CD4-positive, alpha-beta T cell treated with Interleukin-1 beta for 1 hour (primary cell): ENCODE data around the gene FAR2.

Source experiments
- DNase-seq, 2 donors: peaks; one replicate each; pipeline ENCODE4 v3.0.0-alpha.2; 2020 to 2022

Gene FAR2

DNA sequence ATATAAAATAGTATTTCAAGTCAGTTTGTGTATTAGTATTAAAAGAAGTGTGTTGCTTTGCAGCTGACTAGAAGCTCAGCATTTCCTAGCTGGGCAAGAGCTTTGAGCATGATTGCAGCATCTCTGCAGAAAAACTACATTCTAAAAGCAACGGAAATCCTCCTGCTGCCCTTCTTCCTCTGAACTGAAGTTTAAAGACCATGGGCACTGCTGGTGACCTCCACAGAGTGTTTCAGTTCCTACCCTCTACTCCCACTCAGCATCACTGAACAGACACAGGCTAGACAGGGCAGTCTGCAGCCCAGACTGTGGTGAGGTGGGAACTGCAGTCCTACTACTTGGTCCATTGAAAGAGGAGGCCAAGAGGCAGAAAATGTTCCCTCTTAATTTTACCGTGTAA is 59.0 kb downstream of the FAR2 start:
- DNase-seq: no peak

DNA sequence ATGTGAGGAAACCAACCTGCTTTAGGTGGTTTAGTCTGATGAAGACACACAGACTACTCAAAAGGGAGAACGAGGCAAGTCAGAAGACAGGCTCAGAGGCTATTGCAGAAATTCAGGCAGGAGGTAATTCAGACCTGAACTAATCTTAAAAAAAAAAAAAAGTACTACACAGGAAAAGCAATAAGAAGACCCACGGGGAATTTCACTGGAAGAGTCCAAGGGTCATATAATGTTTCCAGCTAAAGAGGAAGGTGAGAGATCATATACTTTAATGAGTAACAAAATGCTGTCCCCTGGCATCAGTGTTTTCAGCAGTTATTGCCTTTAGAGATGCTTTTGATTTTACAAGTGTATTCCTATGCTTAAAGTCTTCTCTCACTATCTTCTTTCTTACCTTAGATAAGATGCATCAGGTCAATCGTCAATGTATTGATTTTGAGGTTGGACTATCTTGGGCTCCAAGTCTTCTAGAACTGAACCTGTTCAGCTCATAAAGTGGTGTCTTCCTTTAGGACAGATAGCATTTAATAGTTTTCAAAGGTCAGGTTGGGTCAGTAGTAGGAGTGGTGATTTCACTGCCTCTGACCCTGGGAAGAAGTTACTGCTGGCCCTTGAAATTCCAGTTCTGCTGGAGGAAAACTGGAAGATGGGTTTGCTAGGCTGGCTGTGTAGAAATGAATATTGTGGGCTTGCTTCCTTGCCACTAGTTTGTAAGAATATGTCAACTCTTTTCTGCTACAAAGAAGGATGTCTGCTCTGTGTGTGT is 60.0 kb downstream of the FAR2 start:
- DNase-seq: no peak

GRCh38 chr12:29211696-29212095 is 62.6 kb downstream of the FAR2 start:
- DNase-seq: no peak

GRCh38 chr12:29212682-29213403 is 63.8 kb downstream of the FAR2 start:
- no peak for DNase-seq

DNA sequence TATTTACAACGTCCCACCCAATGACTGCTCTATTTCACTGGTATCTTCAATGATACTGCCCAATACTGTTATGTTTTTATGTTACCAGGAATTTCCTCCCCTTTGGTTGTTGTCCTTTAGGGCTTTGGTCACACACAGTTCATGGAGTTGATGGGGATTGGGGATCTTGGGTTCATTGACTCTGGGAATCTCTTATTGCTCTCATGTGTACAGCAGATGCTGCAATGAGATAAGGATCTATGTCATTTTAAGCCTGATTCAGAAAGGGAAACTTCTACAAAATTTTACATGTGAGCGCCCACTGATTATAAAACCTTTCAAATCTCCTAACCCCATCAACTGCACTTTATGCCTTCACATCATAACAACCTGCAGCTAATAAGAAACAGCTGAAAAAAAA is 67.2 kb downstream of the FAR2 start:
- DNase-seq: no peak

GRCh38 chr12:29216797-29217575 is 67.9 kb downstream of the FAR2 start:
- no peak for DNase-seq

- DNase-seq: no peak
Measured at GRCh38 chr12:29220632-29221336, 71.7 kb downstream of the FAR2 start.

DNA sequence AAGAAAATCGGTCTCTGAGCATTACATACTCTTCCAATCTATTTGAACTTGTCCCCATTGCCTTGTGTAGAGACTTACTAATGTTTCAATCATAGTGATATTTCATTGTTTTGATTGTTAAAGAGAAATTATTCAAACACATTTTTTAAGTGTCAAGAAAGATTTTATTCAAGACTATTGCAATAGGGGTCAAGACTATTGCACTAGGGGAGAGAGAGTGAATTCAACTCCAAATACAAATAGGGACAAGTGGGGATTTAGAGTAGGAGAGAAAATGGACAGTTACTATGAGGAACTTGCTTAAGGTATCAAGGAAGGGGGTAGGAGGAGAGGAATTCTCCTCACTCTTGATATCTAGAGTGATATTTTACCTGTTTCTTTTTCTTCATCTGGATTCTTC is 73.1 kb downstream of the FAR2 start:
- DNase-seq: no peak

DNA sequence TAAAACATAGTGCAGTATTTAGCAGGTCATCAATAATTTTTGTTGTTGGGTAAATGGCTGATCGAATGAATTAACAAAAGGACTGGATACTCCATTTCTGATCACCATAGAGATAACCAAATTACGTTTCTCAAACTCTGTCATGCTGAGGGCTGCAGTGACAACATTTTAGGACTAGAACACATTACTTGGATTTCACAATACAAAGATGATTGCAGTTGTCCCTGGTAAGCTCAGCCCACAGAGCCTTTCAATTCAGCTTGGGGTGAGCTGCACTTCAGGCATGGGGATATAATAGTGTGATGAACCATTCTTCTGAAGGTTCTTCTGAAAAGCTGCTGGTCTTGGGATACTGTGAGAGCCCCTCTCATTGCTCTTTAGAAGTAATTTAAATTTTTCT is 74.3 kb downstream of the FAR2 start:
- DNase-seq: no peak

DNA sequence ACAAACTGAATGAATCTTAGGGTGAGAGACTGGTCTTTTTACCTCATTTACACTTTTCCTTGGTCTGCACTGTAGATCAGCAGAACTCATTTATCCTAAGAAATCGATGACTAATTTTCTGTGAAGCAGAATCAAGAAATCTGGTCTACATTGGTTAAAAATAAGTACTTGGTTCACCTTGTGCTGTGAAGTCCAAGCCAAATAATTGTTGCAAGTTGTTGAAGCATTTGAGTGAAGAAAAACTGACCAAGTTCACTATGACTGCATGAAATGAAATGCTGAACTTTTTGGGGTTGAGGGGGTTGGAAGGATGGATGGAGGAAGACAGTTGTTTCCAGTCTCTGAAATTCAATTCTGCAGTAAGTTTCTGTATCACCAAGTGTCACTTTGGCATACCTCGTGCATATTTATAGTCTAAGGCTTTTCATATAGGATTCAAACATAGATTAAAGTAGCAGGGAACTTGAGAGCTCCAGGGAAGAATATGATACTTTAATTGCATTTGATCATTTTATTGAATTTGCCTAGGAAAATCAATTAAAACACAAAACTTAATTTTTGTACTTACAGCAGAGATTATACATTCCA is 75.0 kb downstream of the FAR2 start:
- no peak for DNase-seq

DNA sequence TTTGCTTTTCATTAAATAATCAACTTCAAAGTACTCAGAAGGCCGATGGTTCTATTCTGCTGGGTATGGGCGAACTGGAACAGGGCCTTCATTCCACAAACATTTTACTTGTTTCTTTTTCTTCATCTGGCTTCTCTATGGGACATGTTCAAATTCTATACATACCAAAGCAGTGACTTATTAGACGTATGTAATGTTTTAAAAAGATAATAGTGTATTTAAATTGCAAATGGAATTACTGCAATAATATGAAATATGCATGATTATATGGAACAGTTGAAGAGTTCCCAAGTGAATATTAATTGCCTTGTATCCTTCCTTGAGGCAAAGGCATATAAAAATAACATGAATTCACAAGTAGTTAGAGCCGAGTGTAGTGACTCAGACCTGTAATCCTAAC is 75.5 kb downstream of the FAR2 start:
- no peak for DNase-seq

DNA sequence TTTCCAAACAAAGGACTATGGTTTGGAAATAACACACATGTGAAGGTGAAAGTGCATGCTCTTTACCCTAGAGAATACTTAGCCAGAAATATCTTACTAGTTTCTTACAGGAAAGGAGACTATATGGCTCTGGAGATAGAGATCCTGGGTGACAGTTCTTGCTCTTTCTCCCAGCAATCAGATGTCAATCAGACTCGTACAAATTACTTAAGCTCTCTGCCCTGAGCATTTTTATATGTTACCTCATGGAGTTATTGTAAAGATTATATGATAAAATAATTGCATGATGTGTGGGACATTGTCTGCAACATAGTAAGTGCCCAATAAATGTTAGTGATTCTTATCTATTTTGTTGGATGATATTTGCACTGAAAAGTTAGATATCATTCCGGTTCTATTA is 76.8 kb downstream of the FAR2 start:
- DNase-seq: no peak

GRCh38 chr12:29226616-29227015 is 77.5 kb downstream of the FAR2 start:
- DNase-seq: no peak

DNA sequence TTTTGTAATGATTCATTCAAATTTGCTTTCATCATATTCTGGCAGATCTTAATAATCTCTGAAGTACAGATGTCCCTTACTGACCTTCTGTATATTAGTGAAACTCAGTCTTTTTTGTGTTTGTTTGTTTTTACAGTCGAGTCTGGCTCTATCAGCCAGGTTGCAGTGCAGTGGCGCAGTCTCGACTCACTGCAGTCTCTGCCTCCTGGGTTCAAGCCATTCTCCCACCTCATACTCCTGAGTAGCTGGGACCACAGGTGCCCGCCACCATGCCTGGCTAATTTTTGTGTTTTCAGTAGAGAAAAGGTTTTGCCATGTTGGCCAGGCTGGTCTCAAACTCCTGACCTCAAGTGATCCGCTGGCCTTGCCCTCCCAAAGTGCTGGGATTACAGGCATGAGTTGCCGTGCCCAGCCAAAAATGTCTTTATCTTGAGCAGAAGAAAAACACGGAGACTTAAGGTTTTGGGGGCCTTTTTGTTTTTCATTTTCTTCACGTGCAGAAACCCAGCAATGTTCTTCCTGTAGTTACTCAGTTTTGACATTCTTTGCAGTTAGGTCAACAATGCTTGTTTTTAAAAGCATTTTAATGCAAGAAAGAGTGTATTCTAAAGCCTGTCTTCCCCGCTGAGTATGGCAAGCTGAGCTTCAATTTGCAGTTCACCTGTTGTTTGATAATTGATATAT is 79.5 kb downstream of the FAR2 start:
- DNase-seq: no peak

GRCh38 chr12:29229158-29229505 is 80.1 kb downstream of the FAR2 start:
- DNase-seq: no peak

- DNase-seq: no peak
Measured at GRCh38 chr12:29229937-29230336, 80.9 kb downstream of the FAR2 start.

DNA sequence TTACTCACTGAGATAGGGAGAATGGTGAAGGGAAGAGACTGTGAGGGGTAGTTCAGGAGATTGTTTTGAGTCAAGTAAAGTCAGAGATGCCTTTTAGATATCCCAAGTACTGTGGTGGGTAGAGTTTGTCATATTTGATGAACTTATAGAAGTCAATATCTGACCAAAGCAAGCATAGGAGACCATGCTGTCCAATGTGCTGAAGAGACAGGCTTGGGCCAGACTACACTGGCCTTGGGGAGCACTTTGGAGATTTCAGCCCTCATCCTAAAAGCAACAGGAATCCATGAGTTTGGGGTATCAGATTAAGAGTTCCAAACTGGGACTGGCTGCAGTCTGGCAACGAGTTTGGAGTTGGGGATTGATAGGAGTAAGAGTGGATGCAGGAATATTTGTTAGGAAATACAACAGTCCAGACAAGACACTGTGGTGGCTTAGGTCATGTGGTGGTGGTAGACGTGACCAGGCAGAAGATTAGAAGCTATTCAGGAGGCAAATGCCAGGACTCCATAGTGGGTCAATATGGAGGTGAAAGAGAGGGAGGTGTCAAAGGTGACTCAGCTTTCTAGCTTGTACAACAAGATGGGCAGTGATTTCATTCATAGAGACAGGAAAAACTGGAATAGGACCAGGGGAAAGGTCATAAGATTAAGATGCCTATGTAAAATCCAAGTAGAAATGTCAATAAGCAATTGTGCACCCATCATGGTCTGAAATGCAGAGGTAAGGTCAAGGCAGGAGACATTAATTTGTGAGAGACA is 81.9 kb downstream of the FAR2 start:
- DNase-seq: no peak

DNA sequence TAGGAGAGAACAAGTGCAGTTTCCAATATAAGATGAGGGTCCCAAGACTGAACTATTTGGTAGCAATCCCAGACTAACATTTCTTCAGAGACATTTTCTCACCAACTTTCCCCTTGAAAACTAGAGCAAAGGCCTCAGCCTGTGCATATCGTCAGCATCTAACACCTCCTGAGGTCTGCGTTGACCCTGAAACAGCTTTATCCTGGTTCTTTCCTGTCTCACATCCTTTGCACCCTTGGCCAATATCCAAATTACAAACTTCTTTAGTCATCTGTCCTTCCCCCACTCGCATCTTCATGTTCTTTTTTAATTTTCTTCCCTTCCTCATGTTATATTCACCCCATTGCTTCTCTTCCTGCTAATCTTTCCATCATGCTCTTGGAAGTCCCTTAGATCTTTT is 83.0 kb downstream of the FAR2 start:
- DNase-seq: no peak

- no peak for DNase-seq
Measured at GRCh38 chr12:29234552-29234951, 85.5 kb downstream of the FAR2 start.

DNA sequence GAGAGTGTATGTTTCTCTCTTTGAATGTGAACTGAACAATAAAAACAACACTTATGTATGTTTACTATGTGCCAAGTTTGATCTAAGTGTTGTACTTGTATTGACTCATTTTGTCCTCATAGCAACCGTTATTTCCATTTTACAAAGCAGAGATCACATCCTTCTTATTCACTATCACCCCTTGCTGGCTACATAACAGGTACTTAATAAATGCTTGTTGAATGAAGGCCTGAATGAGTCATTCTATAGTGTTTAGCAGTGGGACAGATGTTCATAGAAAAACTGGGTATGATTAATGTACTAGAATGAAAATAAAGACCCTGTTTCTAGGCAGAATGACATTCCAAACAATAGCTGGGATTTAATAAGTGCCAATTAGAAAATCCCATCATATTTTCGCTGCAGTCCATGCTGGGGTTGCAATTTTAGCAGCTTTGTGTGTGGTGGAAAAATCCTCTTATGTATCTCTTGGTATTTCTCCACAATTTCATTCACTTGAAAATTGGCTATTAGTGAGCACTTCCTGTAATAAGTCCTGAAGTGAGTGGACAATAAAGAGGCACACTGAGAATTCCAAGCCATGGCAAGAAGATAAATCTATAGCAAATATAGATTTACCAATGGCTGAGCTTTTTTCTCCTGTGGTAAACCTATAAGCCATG is 86.0 kb downstream of the FAR2 start:
- no peak for DNase-seq

- DNase-seq: no peak
Measured at GRCh38 chr12:29238822-29239291, 89.8 kb downstream of the FAR2 start.
